ENCODE measurements around the gene SLC34A3. TPM values are rescaled to one million over a fixed set of nuclear protein-coding genes. Genes with fewer than 3 reads are reported as not detected.

The SLC34A3 gene
- total RNA-seq, 1 experiment from 2014 or later: not detected

DNA sequence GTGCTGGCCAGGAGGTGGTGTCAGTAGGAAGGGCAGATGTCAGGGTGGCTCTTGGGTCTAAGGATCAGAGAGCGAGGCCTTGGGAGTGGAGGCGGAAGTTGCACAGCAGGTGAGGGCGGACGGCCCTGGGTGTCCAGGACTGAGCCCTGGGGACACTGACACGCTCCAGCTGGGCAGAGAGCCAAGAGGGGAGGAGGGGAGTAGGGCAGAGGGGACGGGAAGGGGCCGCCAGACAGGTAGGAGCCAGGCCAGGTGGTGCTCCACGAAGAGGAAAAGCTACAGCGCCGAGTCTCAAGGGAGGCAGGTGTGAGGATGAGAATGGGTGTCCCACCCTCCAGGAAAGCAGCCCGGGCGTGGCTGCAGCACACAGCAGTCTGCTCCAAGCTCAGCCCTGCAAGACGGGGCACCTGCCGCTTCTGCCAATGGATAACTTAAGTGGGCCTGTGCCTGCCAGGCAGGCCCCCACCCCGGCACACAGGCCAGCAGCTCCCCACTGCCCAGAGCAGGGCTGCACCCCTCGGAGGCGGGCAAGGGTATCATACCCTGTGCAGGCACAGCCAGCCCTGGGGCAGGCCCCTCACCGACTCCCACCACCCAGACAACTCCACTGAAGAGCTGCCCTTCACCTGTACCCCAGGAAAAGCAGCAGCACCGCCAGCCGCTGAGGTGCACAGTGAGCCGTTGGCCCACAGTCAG lies 35.0 kb upstream of the SLC34A3 start:
- Mint-ChIP-seq H3K4me3 (ENCODE audit: unreplicated experiment) (peak overlapping the region; percentile 36), H3K36me3 (ENCODE audit: insufficient read depth, unreplicated experiment) (peaks cover 10% of the 10 kb centered on the region), H3K27ac (ENCODE audit: low read depth, unreplicated experiment) (no peak overlapping the region), H3K27me3 (ENCODE audit: insufficient read depth, unreplicated experiment) (no peaks in the 10 kb centered on the region), H3K9me3 (ENCODE audit: unreplicated experiment) (no peaks in the 10 kb centered on the region), H3K4me1 (ENCODE audit: insufficient read depth, unreplicated experiment) (peaks cover 18% of the 10 kb centered on the region)
- DNase-seq (ENCODE audit: unreplicated experiment): no peak
- ChIA-PET POLR2A (interaction anchor here (0.5 to 2.1 kb wide), 7 partner anchors 9 to 149 kb away, joined by 3 to 13 read pairs (median 3); partner anchors contain the start of genes NDOR1, TMEM203 and TUBB4B), CTCF (interaction anchor here (0.6 to 1.1 kb wide), 5 partner anchors 23 to 1073 kb away, joined by 3 to 5 read pairs (median 3); partner anchors contain the start of gene RNF224)
- no TSS peak for BruUV-seq (replicated peaks)
- intact Hi-C loops (cut with micrococcal nuclease): no loop called here
- TF ChIP-seq, protein P1, sequence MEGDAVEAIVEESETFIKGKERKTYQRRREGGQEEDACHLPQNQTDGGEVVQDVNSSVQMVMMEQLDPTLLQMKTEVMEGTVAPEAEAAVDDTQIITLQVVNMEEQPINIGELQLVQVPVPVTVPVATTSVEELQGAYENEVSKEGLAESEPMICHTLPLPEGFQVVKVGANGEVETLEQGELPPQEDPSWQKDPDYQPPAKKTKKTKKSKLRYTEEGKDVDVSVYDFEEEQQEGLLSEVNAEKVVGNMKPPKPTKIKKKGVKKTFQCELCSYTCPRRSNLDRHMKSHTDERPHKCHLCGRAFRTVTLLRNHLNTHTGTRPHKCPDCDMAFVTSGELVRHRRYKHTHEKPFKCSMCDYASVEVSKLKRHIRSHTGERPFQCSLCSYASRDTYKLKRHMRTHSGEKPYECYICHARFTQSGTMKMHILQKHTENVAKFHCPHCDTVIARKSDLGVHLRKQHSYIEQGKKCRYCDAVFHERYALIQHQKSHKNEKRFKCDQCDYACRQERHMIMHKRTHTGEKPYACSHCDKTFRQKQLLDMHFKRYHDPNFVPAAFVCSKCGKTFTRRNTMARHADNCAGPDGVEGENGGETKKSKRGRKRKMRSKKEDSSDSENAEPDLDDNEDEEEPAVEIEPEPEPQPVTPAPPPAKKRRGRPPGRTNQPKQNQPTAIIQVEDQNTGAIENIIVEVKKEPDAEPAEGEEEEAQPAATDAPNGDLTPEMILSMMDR (IDR thresholded peaks at IDR 0.05; ENCODE audit: unreplicated experiment): no peak

GRCh38 chr9:137198051-137198901 lies 32.4 kb upstream of the SLC34A3 start:
- Mint-ChIP-seq H3K9me3 (ENCODE audit: unreplicated experiment) (no peaks in the 10 kb centered on the region), H3K4me1 (ENCODE audit: insufficient read depth, unreplicated experiment) (peaks cover 18% of the 10 kb centered on the region), H3K27ac (ENCODE audit: low read depth, unreplicated experiment) (no peak overlapping the region), H3K36me3 (ENCODE audit: insufficient read depth, unreplicated experiment) (peaks cover 8% of the 10 kb centered on the region), H3K4me3 (ENCODE audit: unreplicated experiment) (peak overlapping the region; percentile 76), H3K27me3 (ENCODE audit: insufficient read depth, unreplicated experiment) (no peaks in the 10 kb centered on the region)
- CTCF ChIA-PET: interaction anchor here (0.5 to 1.3 kb wide), 6 partner anchors 25 to 138 kb away, joined by 3 to 7 read pairs (median 3); no protein-coding TSS in a partner anchor
- intact Hi-C loops (cut with micrococcal nuclease): no loop called here
- DNase-seq (ENCODE audit: unreplicated experiment): peak; percentile 53
- POLR2A ChIA-PET: interaction anchor here (0.6 to 3.6 kb wide), 6 partner anchors 10 to 425 kb away, joined by 3 to 43 read pairs (median 10); partner anchors contain the start of genes ANAPC2, CYSRT1, RNF224 and SSNA1
- BruUV-seq (replicated peaks): no TSS peak
- TF ChIP-seq, protein P1 (IDR thresholded peaks at IDR 0.05; ENCODE audit: unreplicated experiment): no peak

DNA sequence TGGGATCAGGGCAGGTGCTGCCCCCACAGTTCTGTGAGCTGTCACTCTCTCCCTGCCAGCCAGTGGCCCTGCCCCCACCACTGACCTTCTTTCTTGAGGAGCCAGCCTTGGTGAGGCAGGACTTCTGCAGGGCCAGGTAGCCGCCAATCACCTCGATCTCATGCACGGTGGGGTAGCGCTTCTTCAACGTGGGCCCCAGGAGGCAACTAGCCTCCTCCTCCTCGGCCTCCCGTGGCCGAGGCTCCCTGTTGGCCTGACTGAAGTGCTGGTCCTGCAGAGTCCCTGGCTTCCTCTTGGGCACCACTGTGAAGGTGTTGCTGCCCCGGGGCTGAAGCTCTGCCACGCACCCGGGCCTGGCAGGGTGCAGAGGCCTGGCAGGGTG lies 31.8 kb upstream of the SLC34A3 start:
- intact Hi-C loops (cut with micrococcal nuclease): no loop called here
- ChIA-PET POLR2A (interaction anchor here (1.5 to 3.6 kb wide), 4 partner anchors 10 to 69 kb away, joined by 5 to 43 read pairs (median 22); partner anchors contain the start of genes ANAPC2, CYSRT1, RNF224 and SSNA1), CTCF (interaction anchor here (0.6 to 1.3 kb wide), 5 partner anchors 18 to 711 kb away, joined by 3 to 7 read pairs (median 4); no protein-coding TSS in a partner anchor)
- TF ChIP-seq, protein P1 (IDR thresholded peaks at IDR 0.05; ENCODE audit: unreplicated experiment): no peak
- Mint-ChIP-seq H3K36me3 (ENCODE audit: insufficient read depth, unreplicated experiment) (peaks cover 8% of the 10 kb centered on the region), H3K4me1 (ENCODE audit: insufficient read depth, unreplicated experiment) (peaks cover 18% of the 10 kb centered on the region), H3K9me3 (ENCODE audit: unreplicated experiment) (no peaks in the 10 kb centered on the region), H3K4me3 (ENCODE audit: unreplicated experiment) (peak overlapping the region; percentile 76), H3K27ac (ENCODE audit: low read depth, unreplicated experiment) (no peak overlapping the region), H3K27me3 (ENCODE audit: insufficient read depth, unreplicated experiment) (no peaks in the 10 kb centered on the region)
- no peak for DNase-seq (ENCODE audit: unreplicated experiment)
- no TSS peak for BruUV-seq (replicated peaks)

All from MCF 10A (cell line).